ENCODE measurements around the gene RBPMS2.

DNA sequence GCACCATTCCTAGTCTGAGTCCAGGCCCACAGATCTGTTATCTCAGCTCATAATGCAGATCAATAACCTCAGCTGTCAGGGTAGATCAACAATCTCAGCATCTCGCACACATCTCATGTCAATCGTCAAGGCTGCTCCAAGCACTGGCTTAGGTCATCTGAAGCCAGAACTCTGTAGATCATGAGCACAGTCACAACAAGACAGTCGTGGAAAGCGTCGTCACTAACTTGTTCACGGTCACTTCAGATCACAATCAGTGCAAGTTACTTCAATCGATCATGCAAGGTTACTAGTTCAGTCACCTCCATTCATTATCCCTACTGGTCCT, 71.8 kb downstream of the RBPMS2 start:
- TF ChIP-seq, protein P1, sequence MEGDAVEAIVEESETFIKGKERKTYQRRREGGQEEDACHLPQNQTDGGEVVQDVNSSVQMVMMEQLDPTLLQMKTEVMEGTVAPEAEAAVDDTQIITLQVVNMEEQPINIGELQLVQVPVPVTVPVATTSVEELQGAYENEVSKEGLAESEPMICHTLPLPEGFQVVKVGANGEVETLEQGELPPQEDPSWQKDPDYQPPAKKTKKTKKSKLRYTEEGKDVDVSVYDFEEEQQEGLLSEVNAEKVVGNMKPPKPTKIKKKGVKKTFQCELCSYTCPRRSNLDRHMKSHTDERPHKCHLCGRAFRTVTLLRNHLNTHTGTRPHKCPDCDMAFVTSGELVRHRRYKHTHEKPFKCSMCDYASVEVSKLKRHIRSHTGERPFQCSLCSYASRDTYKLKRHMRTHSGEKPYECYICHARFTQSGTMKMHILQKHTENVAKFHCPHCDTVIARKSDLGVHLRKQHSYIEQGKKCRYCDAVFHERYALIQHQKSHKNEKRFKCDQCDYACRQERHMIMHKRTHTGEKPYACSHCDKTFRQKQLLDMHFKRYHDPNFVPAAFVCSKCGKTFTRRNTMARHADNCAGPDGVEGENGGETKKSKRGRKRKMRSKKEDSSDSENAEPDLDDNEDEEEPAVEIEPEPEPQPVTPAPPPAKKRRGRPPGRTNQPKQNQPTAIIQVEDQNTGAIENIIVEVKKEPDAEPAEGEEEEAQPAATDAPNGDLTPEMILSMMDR (IDR thresholded peaks at IDR 0.05): no peak
- no peak for TF ChIP-seq POLR2A (IDR thresholded peaks at IDR 0.05)

All from gastroesophageal sphincter (tissue), 3 donors.